ENCODE measurements around the gene DEAF1.
"Not testable (repeated sequence)": the region's sequence is repeated elsewhere in the genome, so short reads cannot be mapped to it uniquely, and the experiment has no call there.

DEAF1 gene

GRCh38 chr11:690738-691633 lies 4.0 kb downstream of the DEAF1 start:
- peaks cover 43% of the 10 kb centered on the region for H3K79me2 ChIP-seq (ENCODE audit: insufficient read depth, low read depth)
- no peak overlapping the region for H3K9ac ChIP-seq
- H3K4me1 ChIP-seq (ENCODE audit: low read depth, poor library complexity, severe bottlenecking), result peaks cover 21% of the 10 kb centered on the region
- H3K36me3 ChIP-seq (ENCODE audit: insufficient read depth), result no peaks in the 10 kb centered on the region; the same call in 1 of the 2 replicates
- H3K4me3 ChIP-seq (IDR thresholded peaks at IDR 0.05; ENCODE audit: insufficient read depth, low read depth, low read length), result no peak overlapping the region
- H3K4me2 ChIP-seq, result no peak overlapping the region
- TF ChIP-seq CTCF (conservative IDR thresholded peaks at IDR 0.05; ENCODE audit: low read depth, low read length), result no peak
- no peak overlapping the region for H3K27ac ChIP-seq
- no peak overlapping the region for H2AFZ ChIP-seq (ENCODE audit: low read depth)
- no peaks in the 10 kb centered on the region for H3K27me3 ChIP-seq (ENCODE audit: insufficient read depth, low read depth)
- no peaks in the 10 kb centered on the region for H4K20me1 ChIP-seq (ENCODE audit: insufficient read depth)

- not testable (repeated sequence) for H3K36me3 ChIP-seq (ENCODE audit: insufficient read depth); H3K9ac ChIP-seq; H3K27ac ChIP-seq; H4K20me1 ChIP-seq (ENCODE audit: insufficient read depth); H3K4me3 ChIP-seq (IDR thresholded peaks at IDR 0.05; ENCODE audit: insufficient read depth, low read depth, low read length); H3K4me2 ChIP-seq; H3K27me3 ChIP-seq (ENCODE audit: insufficient read depth, low read depth); H2AFZ ChIP-seq (ENCODE audit: low read depth)
- Histone ChIP-seq H3K4me1 (ENCODE audit: low read depth, poor library complexity, severe bottlenecking) (peaks cover 21% of the 10 kb centered on the region), H3K79me2 (ENCODE audit: insufficient read depth, low read depth) (peaks cover 43% of the 10 kb centered on the region)
These were observed 4.8 kb downstream of the DEAF1 start for GRCh38 chr11:690244-690643.

GRCh38 chr11:689625-690024 lies 5.4 kb downstream of the DEAF1 start:
- Histone ChIP-seq H3K9ac (no peak overlapping the region), H3K4me2 (no peak overlapping the region), H3K4me3 (IDR thresholded peaks at IDR 0.05; ENCODE audit: insufficient read depth, low read depth, low read length) (no peak overlapping the region), H3K79me2 (ENCODE audit: insufficient read depth, low read depth) (peaks cover 43% of the 10 kb centered on the region), H3K27ac (no peak overlapping the region), H4K20me1 (ENCODE audit: insufficient read depth) (no peaks in the 10 kb centered on the region), H3K36me3 (ENCODE audit: insufficient read depth) (no peaks in the 10 kb centered on the region; the same call in 1 of the 2 replicates), H3K4me1 (ENCODE audit: low read depth, poor library complexity, severe bottlenecking) (peaks cover 21% of the 10 kb centered on the region), H2AFZ (ENCODE audit: low read depth) (no peak overlapping the region), H3K27me3 (ENCODE audit: insufficient read depth, low read depth) (no peaks in the 10 kb centered on the region)
- no peak for TF ChIP-seq CTCF (conservative IDR thresholded peaks at IDR 0.05; ENCODE audit: low read depth, low read length)

- Histone ChIP-seq H3K4me3 (IDR thresholded peaks at IDR 0.05; ENCODE audit: insufficient read depth, low read depth, low read length) (no peak overlapping the region), H3K9ac (no peak overlapping the region), H3K27ac (no peak overlapping the region), H3K4me1 (ENCODE audit: low read depth, poor library complexity, severe bottlenecking) (peaks cover 18% of the 10 kb centered on the region), H2AFZ (ENCODE audit: low read depth) (no peak overlapping the region), H3K27me3 (ENCODE audit: insufficient read depth, low read depth) (no peaks in the 10 kb centered on the region), H3K79me2 (ENCODE audit: insufficient read depth, low read depth) (peaks cover 38% of the 10 kb centered on the region), H3K36me3 (ENCODE audit: insufficient read depth) (no peaks in the 10 kb centered on the region; the same call in 1 of the 2 replicates), H4K20me1 (ENCODE audit: insufficient read depth) (no peaks in the 10 kb centered on the region), H3K4me2 (no peak overlapping the region)
- TF ChIP-seq CTCF (conservative IDR thresholded peaks at IDR 0.05; ENCODE audit: low read depth, low read length), result no peak
These were observed 6.3 kb downstream of the DEAF1 start for GRCh38 chr11:688681-689080.

- H3K4me3 ChIP-seq (IDR thresholded peaks at IDR 0.05; ENCODE audit: insufficient read depth, low read depth, low read length), result no peak overlapping the region
- no peak overlapping the region for H3K4me2 ChIP-seq
- no peak for TF ChIP-seq CTCF (conservative IDR thresholded peaks at IDR 0.05; ENCODE audit: low read depth, low read length)
- no peaks in the 10 kb centered on the region for H4K20me1 ChIP-seq (ENCODE audit: insufficient read depth)
- no peak overlapping the region for H3K9ac ChIP-seq
- H3K79me2 ChIP-seq (ENCODE audit: insufficient read depth, low read depth), result peaks cover 28% of the 10 kb centered on the region; the same call in 1 of the 2 replicates
- no peak overlapping the region for H2AFZ ChIP-seq (ENCODE audit: low read depth)
- no peak overlapping the region for H3K27ac ChIP-seq
- H3K27me3 ChIP-seq (ENCODE audit: insufficient read depth, low read depth), result no peaks in the 10 kb centered on the region
- H3K4me1 ChIP-seq (ENCODE audit: low read depth, poor library complexity, severe bottlenecking), result peaks cover 9% of the 10 kb centered on the region
- H3K36me3 ChIP-seq (ENCODE audit: insufficient read depth), result no peaks in the 10 kb centered on the region; the same call in 1 of the 2 replicates
These were observed 7.3 kb downstream of the DEAF1 start for GRCh38 chr11:687751-688150.

Data from KMS-11 (cell line).